HG02678 (cell line): Measurements from ENCODE around the gene CTTN.
"Not testable (repeated sequence)": the region's sequence is repeated elsewhere in the genome, so short reads cannot be mapped to it uniquely, and the experiment has no call there.

ENCODE experiments used
- ATAC-seq: cut with Tn5 transposase; IDR thresholded peaks from one replicate; pipeline ENCODE4 v1.9.1; 2021; ENCODE audit warnings: mild to moderate bottlenecking, moderate library complexity; ENCODE audit not compliant: unreplicated experiment

The CTTN gene

DNA sequence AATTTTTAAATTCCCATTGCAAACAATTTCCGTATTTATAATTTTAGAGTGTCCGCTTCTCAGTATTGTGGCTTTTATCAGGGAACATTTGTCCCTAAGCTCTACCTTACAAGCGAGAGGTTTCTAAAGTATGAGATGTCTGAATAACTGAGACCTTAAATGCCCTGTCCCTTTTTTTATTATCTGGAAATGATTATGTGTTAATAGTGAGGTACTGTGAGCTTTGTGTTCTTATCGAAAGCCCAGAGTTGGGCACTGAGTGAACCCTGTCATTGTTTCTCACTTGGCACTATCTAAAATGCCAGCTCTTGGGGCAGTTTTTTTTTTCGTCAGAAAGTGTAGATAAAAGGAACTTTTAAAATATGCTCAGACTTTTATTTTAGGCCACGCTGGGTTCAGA is 9.5 kb downstream of the CTTN start:
- ATAC-seq: no peak

GRCh38 chr11:70408326-70408725 is 10.0 kb downstream of the CTTN start:
- ATAC-seq: not testable (repeated sequence)

DNA sequence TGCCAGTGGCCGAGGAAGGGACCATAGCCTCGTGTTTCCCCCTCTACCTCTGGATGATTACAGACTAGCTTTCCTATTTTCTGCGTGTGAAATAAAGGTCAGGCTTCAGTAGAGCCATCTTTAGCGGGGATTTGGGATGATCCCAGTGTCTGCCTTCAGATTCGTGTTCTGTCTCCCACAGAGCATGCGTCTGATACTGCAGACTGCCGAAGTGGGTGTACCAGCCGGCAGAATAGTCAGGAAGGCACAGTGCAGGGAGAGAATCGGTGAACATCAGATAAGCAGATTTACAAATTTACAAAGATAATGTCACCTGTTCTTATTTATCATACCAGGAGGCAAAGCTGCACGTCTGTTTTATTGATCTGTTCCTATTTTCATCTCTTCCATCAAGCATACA is 11.1 kb downstream of the CTTN start:
- no peak for ATAC-seq

DNA sequence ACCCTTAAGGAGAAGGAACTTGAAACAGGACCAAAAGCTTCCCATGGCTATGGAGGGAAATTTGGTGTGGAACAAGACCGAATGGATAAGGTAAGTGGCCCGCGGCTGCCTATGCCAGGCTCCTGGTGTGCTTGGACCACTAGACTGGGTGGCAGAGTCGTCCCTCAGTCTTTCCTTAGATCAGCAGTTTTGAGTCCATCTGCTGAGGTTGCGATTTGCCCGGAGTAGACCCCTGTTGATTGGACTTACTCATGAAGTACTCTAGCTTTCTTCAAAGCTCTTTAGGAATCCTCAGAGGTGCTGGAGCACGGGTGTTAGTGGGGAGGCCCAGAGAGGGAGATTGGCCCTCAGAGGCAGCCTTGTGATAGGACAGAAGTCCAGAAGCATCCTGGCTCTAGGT is 11.5 kb downstream of the CTTN start:
- no peak for ATAC-seq

DNA sequence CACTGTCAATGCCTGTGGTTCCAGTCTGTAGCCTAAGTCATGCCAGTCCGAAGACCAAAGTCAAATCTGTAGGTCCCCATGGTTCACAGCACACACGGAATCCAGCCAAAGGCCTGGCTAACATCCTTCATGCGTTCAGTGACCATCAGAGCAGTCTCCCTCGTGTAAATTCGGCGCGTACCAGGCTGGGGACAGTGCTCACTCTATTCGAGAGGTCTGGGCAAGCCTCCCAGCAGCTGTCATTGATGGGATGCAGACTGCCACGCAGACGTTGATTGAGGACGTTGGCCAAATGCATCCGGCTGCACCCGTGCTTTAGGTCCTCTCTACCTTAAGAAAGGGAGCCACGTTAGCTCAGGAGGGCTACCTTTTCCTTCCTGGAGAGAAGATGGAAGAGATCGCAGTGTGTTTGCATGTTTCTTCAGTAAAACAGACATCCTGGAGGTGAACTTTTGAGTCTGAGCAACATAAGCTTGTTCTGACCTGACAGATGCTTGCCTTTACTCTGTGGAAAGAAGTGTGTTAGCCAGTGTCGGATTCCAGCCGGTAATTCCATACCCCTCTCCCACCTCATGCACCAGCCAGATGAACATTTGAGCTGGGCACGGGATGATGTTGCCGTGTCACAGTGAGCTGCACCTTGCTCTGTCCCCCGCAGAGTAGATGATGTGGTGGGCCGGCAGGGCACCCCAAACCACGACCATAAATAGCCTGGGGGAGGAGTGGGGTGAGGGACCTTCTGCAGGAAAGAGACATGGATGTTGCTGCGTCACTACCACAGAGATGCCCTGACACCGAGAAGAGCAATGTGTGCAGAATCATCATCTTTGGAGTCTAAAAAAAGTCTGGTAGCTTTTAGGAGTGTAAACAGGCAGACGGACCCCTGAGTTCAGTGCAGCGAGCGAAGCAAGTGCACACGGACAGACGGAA is 12.2 kb downstream of the CTTN start:
- no peak for ATAC-seq

- no peak for ATAC-seq
Measured at GRCh38 chr11:70411713-70412452, 13.6 kb downstream of the CTTN start.

DNA sequence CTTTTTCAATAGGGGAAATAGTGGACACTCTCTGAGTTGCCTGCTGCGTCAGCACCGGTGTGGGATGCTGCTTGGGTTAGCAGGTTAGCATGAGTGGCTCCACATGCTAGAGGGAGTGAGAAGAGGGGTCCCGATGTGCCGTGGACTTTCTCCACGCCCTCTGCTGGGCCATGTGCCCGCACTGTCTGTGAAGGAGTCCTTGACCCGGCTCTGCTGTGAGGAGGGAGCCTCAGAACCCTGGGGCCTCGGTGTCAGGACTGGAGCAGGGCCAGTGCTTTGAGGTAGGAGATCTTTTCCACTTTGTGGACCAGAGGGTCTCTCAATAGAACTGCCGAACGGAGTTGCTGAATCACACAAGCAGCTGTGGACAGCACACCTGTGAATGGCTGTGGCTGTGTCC is 14.8 kb downstream of the CTTN start:
- no peak for ATAC-seq

- ATAC-seq: no peak
Measured at GRCh38 chr11:70414341-70415100, 16.2 kb downstream of the CTTN start.

DNA sequence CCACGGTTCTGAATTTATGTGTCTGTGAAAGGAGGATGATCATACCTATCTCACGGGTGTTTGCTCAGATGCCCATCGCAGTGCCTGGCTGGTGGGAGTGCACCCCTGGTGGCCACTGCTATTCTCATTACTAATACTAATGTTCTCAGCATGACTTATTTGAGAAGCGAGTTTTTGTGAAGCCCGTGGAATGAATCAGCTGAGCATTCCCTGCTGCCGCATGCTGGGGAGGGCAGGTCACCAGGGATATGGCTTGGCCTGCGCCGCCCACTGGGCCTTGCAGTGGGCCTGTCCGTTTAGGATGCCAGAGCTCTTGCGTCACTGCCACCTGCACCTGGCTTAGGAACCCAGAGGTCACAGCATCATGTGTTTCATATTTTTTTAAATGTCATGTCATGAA is 16.9 kb downstream of the CTTN start:
- ATAC-seq: no peak

GRCh38 chr11:70415642-70416395 is 17.5 kb downstream of the CTTN start:
- ATAC-seq: no peak

GRCh38 chr11:70416881-70417280 is 18.6 kb downstream of the CTTN start:
- ATAC-seq: no peak

DNA sequence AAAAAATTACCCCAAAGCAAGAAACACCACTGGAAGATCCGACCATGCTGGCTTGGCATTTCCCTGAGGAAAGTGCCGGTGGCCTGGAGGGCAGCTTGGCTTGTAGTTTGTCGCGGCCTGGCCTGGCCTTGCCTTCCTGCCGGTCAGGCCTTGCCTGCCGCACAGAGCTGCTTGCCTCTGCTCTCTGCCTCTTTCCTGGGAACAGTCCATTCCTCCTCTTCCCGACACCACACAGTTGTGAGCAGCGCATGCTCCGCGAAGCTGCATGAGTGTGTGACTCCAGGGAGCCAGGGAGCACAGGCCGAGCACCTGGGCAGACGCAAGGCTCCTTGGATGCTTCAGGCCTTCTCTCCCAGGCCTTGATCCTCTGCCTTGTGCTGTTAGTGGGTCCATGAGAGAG is 19.8 kb downstream of the CTTN start:
- ATAC-seq: no peak

DNA sequence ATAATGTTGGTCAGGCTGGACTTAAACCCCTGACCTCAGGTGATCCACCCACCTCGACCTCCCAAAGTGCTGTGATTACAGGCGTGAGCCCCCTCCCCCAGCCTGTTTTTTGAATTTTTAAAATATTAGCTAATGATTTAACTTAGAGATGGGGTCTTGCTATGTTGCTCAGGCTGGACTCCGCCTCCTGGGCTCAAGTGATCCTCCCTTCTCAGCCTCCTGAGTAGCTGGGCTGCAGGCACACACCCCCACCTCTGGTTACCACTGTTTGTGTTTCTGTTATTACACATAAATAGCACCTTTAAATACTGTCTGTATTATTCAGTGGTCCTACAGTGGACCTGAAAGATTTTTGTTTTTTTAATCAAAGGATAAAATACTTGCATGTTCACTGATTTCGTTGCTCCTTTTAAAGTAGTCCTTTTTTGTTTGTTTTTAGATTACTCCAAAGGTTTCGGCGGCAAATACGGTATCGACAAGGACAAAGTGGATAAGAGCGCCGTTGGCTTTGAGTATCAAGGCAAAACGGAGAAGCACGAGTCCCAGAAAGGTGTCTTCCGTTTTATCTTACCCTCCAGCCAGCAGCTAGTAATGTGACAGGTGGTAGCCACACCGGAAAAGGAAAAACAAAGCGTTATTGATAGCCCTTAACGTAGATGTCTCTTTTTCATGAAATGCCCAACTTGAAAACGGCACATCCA is 21.1 kb downstream of the CTTN start:
- no peak for ATAC-seq

GRCh38 chr11:70420008-70420464 is 21.7 kb downstream of the CTTN start:
- no peak for ATAC-seq

DNA sequence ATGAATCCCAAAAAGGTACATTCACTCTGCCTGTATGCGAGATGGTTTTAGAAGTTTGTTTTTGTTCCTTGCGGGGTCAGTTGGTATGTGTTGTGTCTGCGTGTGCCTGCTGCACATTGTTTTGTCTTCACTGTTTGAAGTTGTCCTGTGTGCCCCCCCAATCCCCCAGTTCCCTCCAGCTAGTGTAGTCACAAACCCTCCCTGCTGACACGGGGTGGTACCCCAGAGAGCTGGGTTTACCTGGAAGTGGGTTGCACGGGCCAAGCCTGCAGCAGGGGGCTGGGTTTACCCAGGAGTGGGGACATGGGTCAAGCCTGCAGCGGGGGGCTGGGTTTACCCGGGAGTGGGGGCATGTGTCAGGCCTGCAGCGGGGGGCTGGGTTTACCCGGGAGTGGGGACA is 22.2 kb downstream of the CTTN start:
- no peak for ATAC-seq

DNA sequence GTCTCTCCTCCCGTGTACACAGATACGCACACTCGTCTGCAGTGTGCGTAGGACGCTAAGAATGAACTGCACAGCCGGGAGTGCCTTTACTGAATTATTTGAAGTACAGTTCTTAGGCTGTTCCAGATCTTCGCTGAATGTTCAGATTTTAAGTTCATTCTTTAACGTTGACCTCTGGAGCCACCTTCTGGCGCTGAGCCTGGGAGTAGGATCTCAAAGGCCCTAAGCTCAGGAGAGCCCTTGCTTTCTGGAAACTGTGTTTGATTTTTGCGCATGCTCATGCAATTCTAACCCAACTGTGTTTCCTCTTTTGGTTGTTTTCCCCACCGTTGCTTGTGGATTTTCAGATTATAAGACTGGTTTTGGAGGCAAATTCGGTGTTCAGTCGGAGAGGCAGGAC is 22.8 kb downstream of the CTTN start:
- ATAC-seq: no peak

- no peak for ATAC-seq
Measured at GRCh38 chr11:70422692-70423522, 24.6 kb downstream of the CTTN start.

DNA sequence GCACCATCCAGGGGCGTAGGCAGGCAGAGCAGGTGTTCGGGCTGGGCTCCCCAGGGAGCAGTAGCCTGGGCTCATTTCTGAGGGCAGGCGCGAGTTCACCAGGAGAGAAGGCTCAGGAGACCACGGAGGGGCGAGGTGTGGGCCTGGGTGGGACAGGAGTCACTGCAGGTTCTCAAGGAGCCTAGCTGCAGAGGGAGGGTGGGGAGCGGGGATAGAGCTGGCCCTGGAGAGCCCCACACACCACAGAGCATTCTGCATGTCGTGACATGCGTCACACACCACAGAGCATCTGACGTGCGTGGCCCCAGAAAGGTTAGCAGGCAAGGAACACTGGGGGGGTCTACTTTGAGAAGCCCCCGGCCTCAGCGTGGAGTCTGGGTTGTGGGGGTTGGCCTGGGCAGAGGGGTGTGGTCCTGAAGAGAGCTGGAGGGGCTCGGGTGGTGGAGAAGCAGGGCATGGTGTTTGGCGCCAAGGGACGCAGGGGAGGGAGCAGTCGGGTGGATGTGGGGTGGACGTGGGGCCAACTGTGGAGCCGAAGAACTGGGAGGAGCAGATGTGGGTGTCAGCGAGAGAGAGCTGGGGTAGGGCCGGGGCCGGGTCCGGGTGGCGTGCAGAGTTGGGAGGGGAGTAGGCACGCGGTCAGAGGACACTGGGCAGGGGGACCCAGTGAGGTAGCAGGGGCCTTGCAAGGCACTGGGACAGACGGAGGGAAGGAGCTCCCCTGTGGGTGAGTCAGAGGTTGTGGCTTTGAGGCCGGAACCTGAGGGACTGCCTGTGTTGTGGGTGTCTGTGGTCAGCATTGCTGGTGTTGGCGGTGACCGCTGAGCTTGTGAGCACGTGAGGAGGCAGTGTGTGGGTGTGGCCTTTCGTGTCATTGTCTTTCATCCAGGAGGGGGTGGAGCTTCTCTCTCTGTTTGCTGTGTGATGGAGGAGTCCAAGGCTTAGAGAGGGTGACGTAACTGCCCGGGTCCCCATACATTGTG is 25.5 kb downstream of the CTTN start:
- ATAC-seq: peak; percentile 62
